Embryonic facial prominence (tissue), 1 donor: ENCODE results near the gene SALL4.
"Not testable (repeated sequence)": the region's sequence is repeated elsewhere in the genome, so short reads cannot be mapped to it uniquely, and the experiment has no call there.

Experiments used
- DNase-seq: peaks from one replicate; pipeline ENCODE4 v3.0.0-alpha.2; 2016; ENCODE audit errors: extremely low spot score

Gene SALL4

DNA sequence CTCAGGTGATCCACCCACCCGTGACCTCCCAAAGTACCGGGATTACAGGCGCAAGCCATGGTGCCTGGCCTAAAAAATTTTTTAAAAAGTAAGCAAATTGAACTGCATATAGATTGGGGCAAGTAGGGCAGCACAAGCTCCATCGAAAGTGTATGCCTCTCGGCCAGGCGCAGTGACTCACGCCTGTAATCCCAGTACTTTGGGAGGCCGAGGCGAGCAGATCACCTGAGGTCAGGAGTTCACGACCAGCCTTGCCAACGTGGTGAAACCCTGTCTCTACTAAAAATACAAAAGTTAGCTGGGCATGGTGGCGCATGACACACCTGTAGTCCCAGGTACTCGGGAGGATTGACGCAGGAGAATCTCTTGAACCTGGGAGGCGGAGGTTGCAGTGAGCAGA is 64.1 kb downstream of the SALL4 start:
- not testable (repeated sequence) for DNase-seq

DNA sequence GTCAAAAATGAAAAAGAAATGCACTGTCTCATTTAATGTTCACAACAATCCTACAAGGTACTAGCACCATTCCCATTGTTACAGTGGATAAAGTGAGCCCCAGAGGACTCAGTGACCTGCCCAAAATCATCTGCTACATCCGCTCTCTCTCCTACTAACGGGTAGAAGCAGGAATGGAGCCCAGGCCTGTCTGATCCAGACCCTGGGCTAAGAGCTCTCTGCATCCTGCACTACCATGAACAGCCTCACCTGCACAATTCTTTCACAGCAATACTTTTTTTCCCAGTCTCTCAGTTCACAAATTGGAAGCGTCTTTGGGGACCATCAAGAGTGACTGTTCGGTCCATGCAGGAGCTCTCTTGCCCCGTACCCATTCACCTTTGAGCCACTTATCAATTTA is 65.4 kb downstream of the SALL4 start:
- no peak for DNase-seq

DNA sequence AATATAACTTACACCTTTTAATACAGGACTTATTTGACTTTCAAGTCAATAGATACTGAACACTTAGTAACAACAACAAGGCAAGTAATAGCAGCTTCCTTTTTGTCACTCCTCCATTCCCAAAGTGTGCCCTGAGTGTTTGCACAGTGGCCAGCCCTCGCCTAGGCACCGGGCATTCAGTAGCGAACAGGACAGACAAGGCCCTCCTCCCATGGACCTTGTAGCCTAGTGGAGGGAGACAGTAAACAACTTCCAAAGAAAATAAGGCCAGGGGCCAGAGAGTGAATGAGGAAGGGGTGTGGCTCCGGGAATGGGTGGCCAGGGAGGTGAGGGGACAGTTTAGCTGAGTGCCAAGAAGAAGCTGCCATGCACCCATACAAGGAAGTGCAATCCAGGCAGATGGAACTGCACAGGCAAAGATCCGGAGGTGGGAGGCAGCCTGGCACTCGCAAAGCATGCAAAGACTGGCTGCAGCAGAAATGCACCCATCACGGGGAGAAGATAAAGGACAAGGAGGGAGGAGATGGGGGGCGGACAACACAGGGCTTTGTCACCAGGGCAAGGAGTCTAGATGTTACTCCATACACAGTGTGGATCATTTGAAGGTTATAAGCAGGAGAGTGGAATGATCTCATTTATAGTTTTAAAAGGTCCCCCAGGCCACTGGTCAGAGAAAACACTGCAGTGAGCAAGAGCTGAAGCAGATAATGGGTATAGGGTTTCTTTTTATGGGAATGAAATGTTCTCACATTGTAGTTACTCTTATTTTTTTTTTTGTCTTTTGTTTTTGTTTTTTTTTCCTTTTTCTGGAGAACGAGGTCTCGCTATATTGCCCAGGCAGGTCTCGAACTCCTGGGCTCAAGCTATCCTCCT is 66.4 kb downstream of the SALL4 start:
- DNase-seq = no peak

DNA sequence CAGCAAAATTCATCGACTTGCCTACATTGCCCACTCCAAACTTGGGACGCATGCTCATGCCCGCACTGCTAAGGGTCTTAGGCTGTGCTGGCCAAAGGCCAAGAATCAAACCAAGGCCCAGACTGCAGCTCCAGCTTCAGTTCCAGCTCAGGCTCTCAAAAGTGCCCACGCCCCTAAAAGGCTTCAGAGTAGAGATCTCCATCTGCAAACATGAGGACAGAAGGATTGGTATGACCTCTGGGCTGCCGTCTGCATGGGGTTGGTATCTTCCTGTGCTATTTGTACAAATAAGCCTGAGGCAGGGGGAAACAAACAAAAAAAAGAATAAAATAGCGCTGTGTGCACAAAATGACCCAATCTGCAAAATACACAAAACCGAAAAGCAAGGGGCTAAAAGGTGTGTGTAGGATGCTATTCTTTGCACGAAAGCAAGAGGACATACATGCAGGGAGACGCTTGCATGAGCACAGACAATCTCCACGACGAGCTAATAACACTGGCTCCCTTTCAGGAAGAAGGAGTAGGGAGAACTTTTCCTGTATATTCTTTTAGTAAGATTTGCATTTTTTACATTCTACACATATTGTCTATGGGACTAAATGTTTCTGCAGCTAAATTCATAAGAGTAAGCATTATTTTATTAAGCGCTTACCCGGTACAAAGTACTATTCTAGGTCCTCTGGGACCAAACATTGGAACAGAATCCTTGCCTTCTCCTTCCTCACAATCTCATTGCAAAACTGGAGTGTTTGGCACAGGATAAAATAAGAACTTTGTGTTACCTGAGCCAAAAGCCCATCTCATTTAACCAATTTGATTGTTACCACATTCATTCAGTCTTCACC is 67.2 kb downstream of the SALL4 start:
- no peak for DNase-seq

DNA sequence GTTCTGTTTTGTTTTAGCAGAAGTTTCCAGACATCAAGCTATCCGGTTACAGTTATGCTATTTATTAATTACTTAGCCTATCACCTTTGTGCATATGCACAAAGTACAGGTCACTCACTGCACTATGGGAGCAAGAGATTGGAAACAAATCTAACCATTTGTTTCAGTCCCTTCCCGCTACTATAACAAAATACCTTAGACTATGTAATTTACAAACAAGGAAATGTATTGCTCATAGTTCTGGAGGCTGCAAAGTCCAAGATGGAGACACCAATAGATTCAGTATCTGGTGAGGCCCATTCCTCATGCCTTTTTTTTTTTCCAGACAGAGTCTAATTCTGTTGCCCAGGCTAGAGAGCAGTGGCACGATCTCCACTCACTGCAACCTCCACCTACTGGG is 69.3 kb downstream of the SALL4 start:
- DNase-seq = no peak
